ENCODE results near the gene KIAA0040. TPM values are rescaled to one million over a fixed set of nuclear protein-coding genes. Genes with fewer than 3 reads are reported as not detected.

Gene KIAA0040
- total RNA-seq, 1 donor from 2014 or later: not detected

DNA sequence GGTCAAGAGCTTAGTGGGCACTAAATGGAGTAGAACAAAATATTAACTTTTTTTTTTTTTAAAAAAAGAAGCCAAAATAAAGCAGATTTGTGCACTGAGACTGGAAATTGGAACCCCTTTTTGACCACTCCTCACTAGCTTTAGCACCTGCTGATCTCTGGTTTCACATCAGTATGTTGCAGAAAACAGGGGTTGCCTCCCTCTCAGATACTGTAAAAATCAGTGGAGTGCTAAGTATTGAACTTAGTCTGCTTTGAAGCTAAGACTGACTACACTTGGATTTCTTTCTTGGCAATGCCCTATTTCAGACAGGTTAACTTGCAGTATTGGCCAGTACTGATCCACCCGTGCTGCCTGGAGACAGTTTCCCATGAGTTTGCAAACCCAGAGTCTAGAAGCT, 2.7 kb upstream of the KIAA0040 start:
- Mint-ChIP-seq H3K4me3 (ENCODE audit: unreplicated experiment) (no peak overlapping the region), H3K27ac (ENCODE audit: unreplicated experiment) (no peak overlapping the region), H3K4me1 (ENCODE audit: low read depth, unreplicated experiment) (peaks cover 3% of the 10 kb centered on the region), H3K27me3 (ENCODE audit: unreplicated experiment) (peaks cover 6% of the 10 kb centered on the region), H3K9me3 (ENCODE audit: unreplicated experiment) (no peaks in the 10 kb centered on the region), H3K36me3 (ENCODE audit: unreplicated experiment) (no peaks in the 10 kb centered on the region)
- no peak for DNase-seq
- TF ChIP-seq, protein P1, sequence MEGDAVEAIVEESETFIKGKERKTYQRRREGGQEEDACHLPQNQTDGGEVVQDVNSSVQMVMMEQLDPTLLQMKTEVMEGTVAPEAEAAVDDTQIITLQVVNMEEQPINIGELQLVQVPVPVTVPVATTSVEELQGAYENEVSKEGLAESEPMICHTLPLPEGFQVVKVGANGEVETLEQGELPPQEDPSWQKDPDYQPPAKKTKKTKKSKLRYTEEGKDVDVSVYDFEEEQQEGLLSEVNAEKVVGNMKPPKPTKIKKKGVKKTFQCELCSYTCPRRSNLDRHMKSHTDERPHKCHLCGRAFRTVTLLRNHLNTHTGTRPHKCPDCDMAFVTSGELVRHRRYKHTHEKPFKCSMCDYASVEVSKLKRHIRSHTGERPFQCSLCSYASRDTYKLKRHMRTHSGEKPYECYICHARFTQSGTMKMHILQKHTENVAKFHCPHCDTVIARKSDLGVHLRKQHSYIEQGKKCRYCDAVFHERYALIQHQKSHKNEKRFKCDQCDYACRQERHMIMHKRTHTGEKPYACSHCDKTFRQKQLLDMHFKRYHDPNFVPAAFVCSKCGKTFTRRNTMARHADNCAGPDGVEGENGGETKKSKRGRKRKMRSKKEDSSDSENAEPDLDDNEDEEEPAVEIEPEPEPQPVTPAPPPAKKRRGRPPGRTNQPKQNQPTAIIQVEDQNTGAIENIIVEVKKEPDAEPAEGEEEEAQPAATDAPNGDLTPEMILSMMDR (IDR thresholded peaks at IDR 0.05; ENCODE audit: partially characterized antibody, unreplicated experiment): no peak

DNA sequence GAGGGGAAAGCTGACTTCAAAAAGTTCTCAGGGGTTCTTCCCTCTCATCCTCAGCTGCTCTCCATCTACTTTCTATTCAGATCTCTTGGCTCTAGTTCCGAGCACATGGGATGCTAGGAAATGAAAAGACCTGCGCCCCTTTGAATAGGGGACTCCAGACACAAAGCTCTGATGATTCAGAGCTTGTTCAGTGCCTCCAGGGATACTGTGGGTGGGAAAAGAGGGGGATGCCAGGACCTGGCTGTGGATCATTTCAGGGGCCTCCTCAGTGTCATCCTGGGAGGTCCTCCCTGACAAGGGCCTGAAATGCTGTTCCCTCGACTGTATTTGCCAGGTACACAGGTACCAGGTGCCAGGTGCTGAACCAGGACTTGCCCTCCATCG, 943 bp upstream of the KIAA0040 start:
- peaks cover 6% of the 10 kb centered on the region for H3K27me3 Mint-ChIP-seq (ENCODE audit: unreplicated experiment)
- DNase-seq: no peak

DNA sequence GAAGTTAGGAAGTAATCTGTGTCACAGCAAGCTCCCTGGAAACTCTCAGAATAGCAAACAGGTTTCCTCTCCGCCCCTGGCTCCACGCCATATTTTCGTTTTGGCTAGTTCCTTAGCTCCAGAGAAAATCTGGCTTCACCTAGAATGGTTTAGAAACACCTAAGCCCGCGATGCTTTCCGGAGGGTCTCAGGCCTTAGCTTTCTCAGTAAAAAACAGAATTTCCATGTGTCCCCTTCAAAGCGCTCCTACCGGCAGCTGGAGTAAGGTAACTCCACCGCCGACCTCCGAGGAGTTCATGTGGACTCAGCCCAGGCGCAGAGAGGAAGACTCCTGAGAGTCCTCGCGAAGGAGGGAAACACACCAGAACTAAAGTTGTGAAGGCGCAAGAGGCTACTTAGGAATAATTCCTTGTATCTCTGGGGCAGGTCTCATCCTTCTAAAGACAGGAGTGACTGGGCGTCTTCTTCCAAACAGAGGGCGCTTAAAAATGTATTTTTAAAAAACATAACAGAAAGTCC, 406 bp downstream of the KIAA0040 start:
- DNase-seq: no peak
- H3K36me3 Mint-ChIP-seq (ENCODE audit: unreplicated experiment): no peaks in the 10 kb centered on the region
- H3K4me3 Mint-ChIP-seq (ENCODE audit: unreplicated experiment): peak overlapping the region; percentile 85
- H3K27me3 Mint-ChIP-seq (ENCODE audit: unreplicated experiment): peaks cover 6% of the 10 kb centered on the region
- peaks cover 3% of the 10 kb centered on the region for H3K4me1 Mint-ChIP-seq (ENCODE audit: low read depth, unreplicated experiment)
- H3K27ac Mint-ChIP-seq (ENCODE audit: unreplicated experiment): no peak overlapping the region
- TF ChIP-seq, protein P1 (IDR thresholded peaks at IDR 0.05; ENCODE audit: partially characterized antibody, unreplicated experiment): no peak
- H3K9me3 Mint-ChIP-seq (ENCODE audit: unreplicated experiment): no peaks in the 10 kb centered on the region

More for the DNA sequence above, 943 bp upstream of the KIAA0040 start:
- TF ChIP-seq, protein P1 (IDR thresholded peaks at IDR 0.05; ENCODE audit: partially characterized antibody, unreplicated experiment): no peak
- Mint-ChIP-seq H3K27ac (ENCODE audit: unreplicated experiment) (no peak overlapping the region), H3K4me1 (ENCODE audit: low read depth, unreplicated experiment) (peaks cover 3% of the 10 kb centered on the region), H3K4me3 (ENCODE audit: unreplicated experiment) (peak overlapping the region; percentile 85), H3K36me3 (ENCODE audit: unreplicated experiment) (no peaks in the 10 kb centered on the region), H3K9me3 (ENCODE audit: unreplicated experiment) (no peaks in the 10 kb centered on the region)

DNA sequence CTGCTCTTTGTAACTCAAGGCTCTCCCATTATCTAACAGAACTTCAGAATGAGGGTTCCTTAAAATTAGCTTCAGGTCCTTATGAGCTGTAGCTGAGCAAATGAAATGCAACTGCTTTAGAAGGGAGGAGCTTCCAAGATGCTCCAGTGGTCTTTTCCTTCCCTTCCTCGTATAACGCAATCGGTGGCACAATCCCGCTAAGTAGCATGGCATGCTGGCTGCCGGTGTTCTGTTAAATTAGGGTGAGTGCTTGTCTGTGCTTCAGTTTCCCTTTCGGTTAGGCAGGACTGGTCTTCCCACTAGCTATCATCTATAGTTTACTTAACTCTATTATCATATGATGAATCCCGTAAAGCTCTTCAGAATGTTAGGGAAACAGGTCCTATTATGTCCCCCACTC, 917 bp downstream of the KIAA0040 start:
- no peaks in the 10 kb centered on the region for H3K9me3 Mint-ChIP-seq (ENCODE audit: unreplicated experiment)
- H3K36me3 Mint-ChIP-seq (ENCODE audit: unreplicated experiment): no peaks in the 10 kb centered on the region
- no peak for DNase-seq
- no peak overlapping the region for H3K4me3 Mint-ChIP-seq (ENCODE audit: unreplicated experiment)
- peaks cover 3% of the 10 kb centered on the region for H3K4me1 Mint-ChIP-seq (ENCODE audit: low read depth, unreplicated experiment)
- H3K27ac Mint-ChIP-seq (ENCODE audit: unreplicated experiment): no peak overlapping the region
- TF ChIP-seq, protein P1 (IDR thresholded peaks at IDR 0.05; ENCODE audit: partially characterized antibody, unreplicated experiment): no peak
- peaks cover 6% of the 10 kb centered on the region for H3K27me3 Mint-ChIP-seq (ENCODE audit: unreplicated experiment)

DNA sequence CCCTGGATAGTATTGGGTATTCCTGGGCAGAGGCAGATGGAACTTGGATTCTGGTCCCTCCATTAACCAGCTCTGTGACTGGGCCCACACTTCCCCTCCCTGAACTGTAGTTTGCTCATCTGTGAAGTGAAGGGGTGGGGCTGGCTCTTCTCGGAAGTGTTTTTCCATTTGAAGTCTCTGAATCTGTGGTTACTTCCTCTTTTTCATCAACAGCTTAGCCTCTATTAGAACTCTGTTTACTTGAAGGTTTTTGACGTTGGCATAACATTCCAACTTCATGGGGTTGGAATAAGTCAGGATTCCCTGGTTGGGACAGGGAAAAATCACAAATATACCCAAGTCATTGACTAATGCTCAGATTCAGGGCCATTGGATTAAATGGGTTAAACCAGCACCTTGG, 3.6 kb downstream of the KIAA0040 start:
- Mint-ChIP-seq H3K27ac (ENCODE audit: unreplicated experiment) (no peak overlapping the region), H3K9me3 (ENCODE audit: unreplicated experiment) (no peaks in the 10 kb centered on the region), H3K27me3 (ENCODE audit: unreplicated experiment) (peaks cover 3% of the 10 kb centered on the region), H3K4me3 (ENCODE audit: unreplicated experiment) (no peak overlapping the region), H3K4me1 (ENCODE audit: low read depth, unreplicated experiment) (peaks cover 3% of the 10 kb centered on the region), H3K36me3 (ENCODE audit: unreplicated experiment) (no peaks in the 10 kb centered on the region)
- no peak for DNase-seq
- TF ChIP-seq, protein P1 (IDR thresholded peaks at IDR 0.05; ENCODE audit: partially characterized antibody, unreplicated experiment): no peak

Measured in glutamatergic neuron (in vitro differentiated cells).